IPS DF 6.9 (cell line): ENCODE results near the gene BAIAP2.

Source experiments
- DNase-seq: peaks from one replicate; pipeline ENCODE4 v3.0.0-alpha.2; 2013; ENCODE audit warnings: low read depth, low spot score
- H3K27ac ChIP-seq: one replicate; pipeline ENCODE4 v1.5.1; 2013; ENCODE audit warnings: low read length, control low read depth
- H3K27me3 ChIP-seq: 2 replicates; pipeline ENCODE4 v1.6.1; 2013; ENCODE audit warnings: mild to moderate bottlenecking, low read length; ENCODE audit not compliant: control insufficient read depth, insufficient read depth
- H3K36me3 ChIP-seq: 2 replicates; pipeline ENCODE4 v1.6.1; 2013; ENCODE audit warnings: low read length; ENCODE audit not compliant: control insufficient read depth, insufficient read depth
- H3K4me1 ChIP-seq: 2 replicates; pipeline ENCODE4 v1.6.1; 2013; ENCODE audit warnings: low read length; ENCODE audit not compliant: control insufficient read depth, insufficient read depth
- H3K4me3 ChIP-seq: 2 replicates; pipeline ENCODE4 v1.5.1; 2013; ENCODE audit warnings: mild to moderate bottlenecking, low read length
- H3K9me3 ChIP-seq: 2 replicates; pipeline ENCODE4 v1.6.1; 2013; ENCODE audit warnings: low read length, inconsistent platforms; ENCODE audit not compliant: control insufficient read depth, insufficient read depth
- WGBS: extraction: QIAGEN DNeasy Blood & Tissue Kit; methylation state at CpG from one replicate; pipeline ENCODE4 v1.1.7; 2013; ENCODE audit warnings: mixed read lengths, missing lambda C conversion rate; ENCODE audit not compliant: insufficient read length, insufficient coverage; 5-methylcytosine and 5-hydroxymethylcytosine counted together

Gene BAIAP2

DNA sequence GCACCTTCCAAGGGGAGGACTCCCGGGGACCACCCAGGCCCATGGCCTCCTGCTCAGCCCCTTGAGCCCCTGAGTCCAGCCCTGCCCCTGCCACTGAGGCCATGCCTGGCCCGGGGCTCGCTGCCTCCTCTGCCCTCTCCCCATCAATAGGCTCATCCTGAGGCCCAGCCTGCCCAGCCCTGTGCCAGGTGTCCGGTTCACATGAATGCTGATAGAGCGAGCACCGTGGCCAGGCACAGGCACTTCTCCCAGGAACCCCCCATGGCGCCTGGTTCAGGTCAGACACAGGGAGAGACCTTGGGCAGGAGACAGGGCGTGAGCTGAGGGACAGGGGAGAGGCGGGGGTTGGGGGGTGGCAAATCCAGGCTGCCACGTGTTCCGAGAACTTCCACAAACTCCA is 127.5 kb downstream of the BAIAP2 start:
- Histone ChIP-seq H3K27ac (no peak overlapping the region), H3K4me1 (peaks cover 2% of the 10 kb centered on the region; the same call in 1 of the 2 replicates), H3K9me3 (no peaks in the 10 kb centered on the region), H3K36me3 (no peaks in the 10 kb centered on the region; the same call in 1 of the 2 replicates), H3K4me3 (no peak overlapping the region), H3K27me3 (no peaks in the 10 kb centered on the region)
- no CpG with 5 or more reads among the region's 11 CpGs for WGBS
- no peak for DNase-seq

DNA sequence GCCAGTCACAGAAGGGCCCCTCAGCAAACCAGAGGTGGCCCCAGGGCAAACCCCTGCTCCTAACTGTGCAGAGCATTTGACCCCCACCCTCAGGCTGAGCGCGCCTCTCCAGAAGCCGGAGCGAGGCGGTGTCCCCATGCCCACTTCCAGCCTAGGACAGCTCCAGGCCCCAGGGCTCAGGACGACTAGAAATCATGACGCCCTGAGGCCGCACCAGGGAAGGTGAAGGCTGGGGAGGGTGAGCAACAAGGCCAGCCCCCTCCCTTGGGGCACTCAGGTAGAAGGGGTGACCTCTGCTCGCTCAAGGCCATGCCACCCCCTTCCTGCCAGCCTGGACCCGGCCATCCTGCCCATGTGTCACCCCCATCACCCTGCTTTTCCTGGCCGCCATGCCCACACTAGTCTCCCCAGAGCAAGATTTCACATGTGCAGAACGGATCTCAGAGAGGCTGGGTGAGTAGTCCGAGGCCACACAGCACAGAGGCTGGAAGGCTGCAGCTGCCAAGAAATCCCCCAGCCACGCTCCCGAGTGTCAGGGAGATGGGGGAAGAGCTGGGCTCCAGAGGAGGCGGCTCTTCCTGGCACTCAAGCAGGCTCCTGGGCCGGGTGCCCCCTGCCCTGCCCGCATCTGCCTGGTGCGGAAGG is 128.2 kb downstream of the BAIAP2 start:
- no peak overlapping the region for H3K4me3 ChIP-seq
- no peaks in the 10 kb centered on the region; the same call in 1 of the 2 replicates for H3K36me3 ChIP-seq
- no peak for DNase-seq
- H3K9me3 ChIP-seq = no peaks in the 10 kb centered on the region
- H3K27me3 ChIP-seq = no peaks in the 10 kb centered on the region
- no peak overlapping the region for H3K27ac ChIP-seq
- H3K4me1 ChIP-seq = peaks cover 2% of the 10 kb centered on the region; the same call in 1 of the 2 replicates
- no CpG with 5 or more reads among the region's 19 CpGs for WGBS

DNA sequence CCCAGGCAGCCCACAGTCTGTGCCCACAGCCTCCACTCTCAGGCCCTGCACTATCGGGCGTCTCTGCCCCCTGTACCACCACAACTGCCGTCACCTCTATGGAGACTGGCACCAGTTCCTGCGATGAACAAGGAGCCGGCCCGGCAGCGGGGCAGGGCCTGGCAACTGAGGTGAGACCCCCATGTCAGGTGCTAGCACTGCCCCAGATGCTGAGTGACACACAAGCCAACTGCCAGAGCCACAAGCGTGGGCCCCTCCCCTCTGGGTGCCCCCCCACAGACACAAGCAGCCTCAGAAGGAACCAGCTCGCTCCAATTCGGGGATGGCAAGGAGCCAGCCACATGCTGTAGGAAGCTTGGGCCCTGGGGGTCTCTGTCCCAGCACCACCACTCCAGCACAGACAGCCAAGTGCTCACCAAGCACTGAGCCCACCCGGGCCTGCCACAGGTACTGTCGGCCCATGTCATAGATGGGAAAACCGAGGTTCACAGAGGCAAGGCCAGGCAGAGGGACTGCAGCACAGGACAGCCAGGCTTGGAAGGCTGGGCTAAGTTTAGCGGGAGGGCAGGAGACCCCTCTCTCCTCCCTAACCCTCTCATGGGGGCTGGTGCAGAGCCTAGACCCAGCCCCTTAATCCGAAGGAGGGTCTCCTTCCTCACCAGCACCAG is 128.9 kb downstream of the BAIAP2 start:
- H3K4me1 ChIP-seq = peaks cover 2% of the 10 kb centered on the region; the same call in 1 of the 2 replicates
- no peaks in the 10 kb centered on the region; the same call in 1 of the 2 replicates for H3K36me3 ChIP-seq
- WGBS = no CpG with 5 or more reads among the region's 15 CpGs
- H3K27me3 ChIP-seq = no peaks in the 10 kb centered on the region
- no peaks in the 10 kb centered on the region for H3K9me3 ChIP-seq
- no peak for DNase-seq
- no peak overlapping the region for H3K27ac ChIP-seq
- H3K4me3 ChIP-seq = no peak overlapping the region

DNA sequence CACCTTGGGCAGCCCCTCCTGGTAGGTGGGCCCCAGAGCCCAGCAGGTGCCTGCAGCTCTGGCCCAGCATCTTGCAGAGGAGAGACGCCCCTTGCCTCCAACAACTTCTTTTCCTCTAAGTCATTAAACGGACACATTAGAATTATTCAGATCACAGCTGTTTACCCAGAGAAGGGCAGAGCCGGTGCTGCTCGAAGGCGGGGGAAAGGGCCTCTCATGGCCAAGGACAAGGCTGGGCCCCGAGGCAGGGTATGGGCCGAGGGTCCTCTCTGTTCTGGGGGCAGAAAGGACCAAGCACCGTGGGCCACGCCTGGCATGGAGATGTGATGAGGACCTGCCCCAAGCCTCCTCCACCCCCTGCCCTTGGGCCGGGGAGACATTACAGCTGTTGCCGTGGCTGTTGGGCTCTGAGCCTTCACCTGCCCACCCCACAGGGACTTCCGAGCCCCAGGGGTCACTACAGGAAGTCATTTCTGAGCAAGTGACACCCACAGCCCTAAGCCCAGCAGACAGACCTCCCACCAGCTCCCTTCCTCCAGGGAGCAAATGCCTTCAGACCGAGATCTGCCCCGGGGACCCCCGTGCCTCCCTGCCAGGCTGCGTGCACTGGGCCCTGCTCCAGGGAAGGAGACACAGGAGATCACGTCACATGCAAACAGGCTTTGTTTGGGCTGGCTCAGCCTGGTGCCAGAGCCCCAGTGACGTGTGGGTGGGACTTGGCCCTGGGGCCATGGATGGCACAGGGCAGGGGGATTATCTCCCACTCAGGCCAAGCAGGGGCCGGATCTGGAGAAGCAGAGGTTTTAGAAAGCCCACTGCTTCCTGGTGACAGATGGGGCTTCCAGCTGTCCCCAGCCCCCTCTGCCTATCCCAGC is 129.7 kb downstream of the BAIAP2 start:
- H3K4me1 ChIP-seq = peaks cover 2% of the 10 kb centered on the region; the same call in 1 of the 2 replicates
- H3K27me3 ChIP-seq = no peaks in the 10 kb centered on the region
- no peaks in the 10 kb centered on the region; the same call in 1 of the 2 replicates for H3K36me3 ChIP-seq
- DNase-seq = no peak
- H3K4me3 ChIP-seq = no peak overlapping the region
- no peak overlapping the region for H3K27ac ChIP-seq
- H3K9me3 ChIP-seq = no peaks in the 10 kb centered on the region
- no CpG with 5 or more reads among the region's 19 CpGs for WGBS

GRCh38 chr17:81165246-81166032 is 130.5 kb downstream of the BAIAP2 start, which contains the start of gene PVALEF:
Gene PVALEF (plus strand): TSS chr17:81165507. CDS start chr17:81181227, 15,720 bp downstream.
- no peaks in the 10 kb centered on the region for H3K9me3 ChIP-seq
- H3K27ac ChIP-seq = no peak within 1 kb of the TSS
- H3K4me3 ChIP-seq = peak within 1 kb of the TSS; percentile 44; the same call in 1 of the 2 replicates
- H3K27me3 ChIP-seq = no peaks in the 10 kb centered on the region
- H3K4me1 ChIP-seq = peaks cover 2% of the 10 kb centered on the region; the same call in 1 of the 2 replicates
- DNase-seq = no peak
- H3K36me3 ChIP-seq = no peaks in the 10 kb centered on the region; the same call in 1 of the 2 replicates
- whole genome bisulfite sequencing = no CpG with 5 or more reads among the region's 46 CpGs

DNA sequence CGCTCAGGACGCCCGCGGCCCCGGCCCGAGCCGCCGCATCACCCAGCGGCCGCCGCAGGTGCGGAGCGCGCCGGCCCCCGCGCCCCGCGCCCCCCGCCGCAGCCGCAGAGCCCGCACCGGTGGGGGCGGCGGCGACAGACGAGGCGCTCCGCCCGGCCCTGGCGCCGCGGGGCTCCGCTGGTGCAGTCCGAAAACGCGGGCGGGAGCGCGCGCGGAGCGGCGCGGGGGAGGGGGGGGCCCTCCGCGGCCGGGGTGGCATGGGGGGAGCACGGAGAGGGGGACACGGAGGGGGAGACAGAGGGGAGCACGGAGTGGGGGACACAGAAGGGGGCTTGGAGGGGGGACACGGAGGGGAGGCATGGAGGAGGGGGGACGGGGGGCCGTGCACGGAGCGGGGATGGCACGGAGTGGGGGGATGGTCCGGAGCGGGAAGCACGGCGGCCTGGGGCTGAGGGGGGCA is 131.1 kb downstream of the BAIAP2 start, which contains the start of gene AATK:
Gene AATK (minus strand): TSS at position 189 of the 460 bp plus-strand sequence. CDS start 229 bp downstream, outside the sequence.
- no CpG with 5 or more reads among the region's 62 CpGs for WGBS
- Histone ChIP-seq H3K4me1 (peaks cover 2% of the 10 kb centered on the region; the same call in 1 of the 2 replicates), H3K36me3 (no peaks in the 10 kb centered on the region; the same call in 1 of the 2 replicates), H3K9me3 (no peaks in the 10 kb centered on the region), H3K27ac (no peak within 1 kb of the TSS), H3K27me3 (no peaks in the 10 kb centered on the region), H3K4me3 (peak within 1 kb of the TSS; percentile 44; the same call in 1 of the 2 replicates)
- no peak for DNase-seq
